ENCODE data around the gene RTEL1.
"Not testable (repeated sequence)": the region's sequence is repeated elsewhere in the genome, so short reads cannot be mapped to it uniquely, and the experiment has no call there.

Gene RTEL1

GRCh38 chr20:63711085-63711645 is 53.1 kb downstream of the RTEL1 start:
- Histone ChIP-seq H3K27ac (no peak overlapping the region), H3K9me3 (ENCODE audit: low read depth, low read length) (peaks cover 14% of the 10 kb centered on the region), H3K4me3 (no peak overlapping the region), H3K36me3 (ENCODE audit: insufficient read depth, low read length) (peaks cover 56% of the 10 kb centered on the region), H3K9ac (ENCODE audit: insufficient read length) (no peak overlapping the region)
- no peak for TF ChIP-seq FOXP2 (optimal IDR thresholded peaks at IDR 0.05; ENCODE audit: control extremely low read depth, extremely low read length, insufficient read depth)
- no peak for TF ChIP-seq EZH2 (IDR thresholded peaks at IDR 0.05)
- no peak for TF ChIP-seq POLR2AphosphoS5 (IDR thresholded peaks at IDR 0.05; ENCODE audit: borderline replicate concordance, low read depth, low read length)
- DNase-seq (ENCODE audit: low read depth, low spot score): no peak

- peaks cover 60% of the 10 kb centered on the region for H3K36me3 ChIP-seq (ENCODE audit: insufficient read depth, low read length)
- no peak for TF ChIP-seq EZH2 (IDR thresholded peaks at IDR 0.05)
- TF ChIP-seq POLR2AphosphoS5 (IDR thresholded peaks at IDR 0.05; ENCODE audit: borderline replicate concordance, low read depth, low read length): no peak
- TF ChIP-seq FOXP2 (optimal IDR thresholded peaks at IDR 0.05; ENCODE audit: control extremely low read depth, extremely low read length, insufficient read depth): no peak
- peak overlapping the region; percentile 7; the same call in 1 of the 2 replicates for H3K4me3 ChIP-seq
- no peak overlapping the region for H3K27ac ChIP-seq
- no peak for DNase-seq (ENCODE audit: low read depth, low spot score)
- peaks cover 14% of the 10 kb centered on the region for H3K9me3 ChIP-seq (ENCODE audit: low read depth, low read length)
- H3K9ac ChIP-seq (ENCODE audit: insufficient read length): no peak overlapping the region
Measured at GRCh38 chr20:63712191-63712590, 54.1 kb downstream of the RTEL1 start.

GRCh38 chr20:63714858-63715257 is 56.7 kb downstream of the RTEL1 start:
- Histone ChIP-seq H3K9me3 (ENCODE audit: low read depth, low read length) (peaks cover 21% of the 10 kb centered on the region), H3K27ac (no peak overlapping the region), H3K36me3 (ENCODE audit: insufficient read depth, low read length) (peaks cover 85% of the 10 kb centered on the region), H3K9ac (ENCODE audit: insufficient read length) (no peak overlapping the region), H3K4me3 (no peak overlapping the region)
- TF ChIP-seq POLR2AphosphoS5 (IDR thresholded peaks at IDR 0.05; ENCODE audit: borderline replicate concordance, low read depth, low read length) (no peak), EZH2 (IDR thresholded peaks at IDR 0.05) (no peak), FOXP2 (optimal IDR thresholded peaks at IDR 0.05; ENCODE audit: control extremely low read depth, extremely low read length, insufficient read depth) (no peak)
- no peak for DNase-seq (ENCODE audit: low read depth, low spot score)

DNA sequence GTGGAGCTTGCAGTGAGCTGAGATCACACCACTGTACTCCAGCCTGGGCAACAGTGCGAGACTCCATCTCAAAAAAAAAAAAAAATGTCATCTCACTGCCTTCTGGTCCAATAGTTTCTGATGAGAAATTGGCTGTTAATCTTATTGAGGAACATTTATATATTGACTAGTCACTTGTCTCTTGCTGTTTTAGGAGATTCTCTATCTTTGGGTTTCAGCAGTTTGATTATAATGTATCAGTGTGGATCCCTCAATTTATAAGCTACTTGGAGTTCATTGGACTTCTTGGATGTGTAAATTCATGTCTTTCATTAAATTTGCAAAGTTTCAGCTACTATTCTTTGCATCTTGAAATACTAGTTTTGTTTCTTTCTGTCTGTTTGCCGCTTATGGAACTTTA is 60.9 kb downstream of the RTEL1 start:
- Histone ChIP-seq H3K27ac (no peak overlapping the region), H3K9ac (ENCODE audit: insufficient read length) (no peak overlapping the region), H3K36me3 (ENCODE audit: insufficient read depth, low read length) (peaks cover 59% of the 10 kb centered on the region), H3K4me3 (no peak overlapping the region), H3K9me3 (ENCODE audit: low read depth, low read length) (peaks cover 13% of the 10 kb centered on the region)
- TF ChIP-seq EZH2 (IDR thresholded peaks at IDR 0.05): no peak
- TF ChIP-seq FOXP2 (optimal IDR thresholded peaks at IDR 0.05; ENCODE audit: control extremely low read depth, extremely low read length, insufficient read depth): no peak
- TF ChIP-seq POLR2AphosphoS5 (IDR thresholded peaks at IDR 0.05; ENCODE audit: borderline replicate concordance, low read depth, low read length): no peak
- no peak for DNase-seq (ENCODE audit: low read depth, low spot score)

DNA sequence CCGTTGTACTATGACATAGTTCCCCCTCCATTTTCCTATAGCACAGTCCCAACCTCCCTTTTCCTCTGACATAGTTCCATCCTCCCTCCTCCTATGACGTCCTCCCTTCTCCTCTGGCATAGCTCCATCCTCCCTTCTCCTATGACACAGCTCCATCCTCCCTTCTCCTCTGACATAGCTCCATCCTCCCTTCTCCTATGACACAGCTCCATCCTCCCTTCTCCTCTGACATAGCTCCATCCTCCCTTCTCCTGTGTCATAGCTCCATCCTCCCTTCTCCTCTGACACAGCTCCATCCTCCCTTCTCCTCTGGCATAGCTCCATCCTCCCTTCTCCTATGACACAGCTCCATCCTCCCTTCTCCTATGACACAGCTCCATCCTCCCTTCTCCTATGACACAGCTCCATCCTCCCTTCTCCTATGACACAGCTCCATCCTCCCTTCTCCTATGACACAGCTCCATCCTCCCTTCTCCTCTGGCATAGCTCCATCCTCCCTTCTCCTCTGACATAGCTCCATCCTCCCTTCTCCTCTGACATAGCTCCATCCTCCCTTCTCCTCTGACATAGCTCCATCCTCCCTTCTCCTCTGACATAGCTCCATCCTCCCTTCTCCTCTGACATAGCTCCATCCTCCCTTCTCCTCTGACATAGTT is 65.0 kb downstream of the RTEL1 start:
- not testable (repeated sequence) for DNase-seq (ENCODE audit: low read depth, low spot score); H3K9me3 ChIP-seq (ENCODE audit: low read depth, low read length); H3K27ac ChIP-seq; H3K9ac ChIP-seq (ENCODE audit: insufficient read length); H3K4me3 ChIP-seq
- peaks cover 30% of the 10 kb centered on the region for H3K36me3 ChIP-seq (ENCODE audit: insufficient read depth, low read length)

GRCh38 chr20:63730189-63730733 is 72.1 kb downstream of the RTEL1 start:
- not testable (repeated sequence) for H3K9ac ChIP-seq (ENCODE audit: insufficient read length); H3K27ac ChIP-seq; H3K4me3 ChIP-seq

GRCh38 chr20:63731410-63731809 is 73.3 kb downstream of the RTEL1 start:
- no peaks in the 10 kb centered on the region for H3K9me3 ChIP-seq (ENCODE audit: low read depth, low read length)
- H3K36me3 ChIP-seq (ENCODE audit: insufficient read depth, low read length): no peaks in the 10 kb centered on the region; the same call in 1 of the 2 replicates
- no peak overlapping the region for H3K4me3 ChIP-seq
- H3K9ac ChIP-seq (ENCODE audit: insufficient read length): no peak overlapping the region
- no peak for DNase-seq (ENCODE audit: low read depth, low spot score)
- TF ChIP-seq POLR2AphosphoS5 (IDR thresholded peaks at IDR 0.05; ENCODE audit: borderline replicate concordance, low read depth, low read length) (no peak), FOXP2 (optimal IDR thresholded peaks at IDR 0.05; ENCODE audit: control extremely low read depth, extremely low read length, insufficient read depth) (no peak), EZH2 (IDR thresholded peaks at IDR 0.05) (no peak)
- no peak overlapping the region for H3K27ac ChIP-seq

More at GRCh38 chr20:63730189-63730733, 72.1 kb downstream of the RTEL1 start:
- not testable (repeated sequence) for H3K9me3 ChIP-seq (ENCODE audit: low read depth, low read length); H3K36me3 ChIP-seq (ENCODE audit: insufficient read depth, low read length); DNase-seq (ENCODE audit: low read depth, low spot score)

DNA sequence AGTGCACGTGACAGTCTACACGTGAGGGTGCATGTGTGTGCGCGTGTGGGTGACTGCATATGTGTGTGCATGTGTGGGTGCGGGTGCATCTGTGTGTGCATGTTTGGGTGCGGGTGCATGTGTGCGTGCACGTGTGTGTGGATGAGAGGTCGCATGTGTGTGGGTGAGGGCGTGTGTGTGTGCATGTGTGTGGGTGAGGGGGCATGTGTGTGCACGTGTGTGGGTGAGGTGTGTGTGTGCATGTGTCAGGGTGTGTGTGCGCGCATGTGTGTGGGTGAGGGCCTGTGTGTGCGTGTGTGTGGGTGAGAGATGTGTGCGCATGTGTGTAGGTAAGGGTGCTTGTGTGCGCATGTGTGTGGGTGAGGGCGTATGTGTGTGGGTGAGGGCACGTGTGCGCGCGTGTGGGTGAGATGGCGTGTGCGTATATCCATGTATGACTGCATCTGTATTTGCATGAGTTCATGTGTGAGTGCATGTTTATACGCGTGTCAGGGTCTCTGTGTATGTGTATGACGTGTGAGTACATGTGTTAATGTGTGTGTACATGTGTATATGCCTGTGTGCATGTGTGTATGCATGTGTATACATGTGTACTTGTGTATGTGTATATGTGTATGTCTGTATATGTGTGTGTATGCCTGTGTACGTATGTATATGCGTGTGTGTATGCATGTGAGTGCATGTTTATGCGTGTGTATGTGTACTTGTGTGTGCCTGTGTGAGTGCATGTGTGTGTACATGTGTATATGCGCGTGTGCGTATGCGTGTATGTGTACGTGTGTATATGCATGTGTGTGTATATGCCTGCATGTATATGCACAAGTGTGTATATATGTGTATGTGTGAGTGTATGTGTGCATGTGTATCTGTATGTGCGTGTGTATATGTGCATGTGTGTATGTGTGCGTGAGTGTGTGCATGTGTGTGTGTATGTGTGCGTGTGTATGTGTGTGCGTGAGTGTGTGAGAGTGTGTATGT is 74.3 kb downstream of the RTEL1 start:
- H3K27ac ChIP-seq: no peak overlapping the region
- DNase-seq (ENCODE audit: low read depth, low spot score): no peak
- H3K4me3 ChIP-seq: no peak overlapping the region
- no peaks in the 10 kb centered on the region for H3K9me3 ChIP-seq (ENCODE audit: low read depth, low read length)
- TF ChIP-seq POLR2AphosphoS5 (IDR thresholded peaks at IDR 0.05; ENCODE audit: borderline replicate concordance, low read depth, low read length) (no peak), FOXP2 (optimal IDR thresholded peaks at IDR 0.05; ENCODE audit: control extremely low read depth, extremely low read length, insufficient read depth) (no peak), EZH2 (IDR thresholded peaks at IDR 0.05) (no peak)
- no peaks in the 10 kb centered on the region; the same call in 1 of the 2 replicates for H3K36me3 ChIP-seq (ENCODE audit: insufficient read depth, low read length)
- H3K9ac ChIP-seq (ENCODE audit: insufficient read length): no peak overlapping the region
